Left cardiac atrium (tissue), 4 donors: Measurements from ENCODE around the gene POLR2L. TPM values are rescaled to one million over a fixed set of nuclear protein-coding genes. Genes with fewer than 3 reads are reported as not detected.
A peak's percentile ranks its signal among the peaks of the same experiment; 100 is the strongest.

ENCODE experiments used
- ATAC-seq, 2 donors: fragments of 200-7000 bp; cut with Tn5 transposase; one replicate each; pipeline ENCODE4 v1.9.1; 2020; ENCODE audit warnings: mild to moderate bottlenecking in 2 of 2, moderate library complexity in 2 of 2
- DNase-seq: peaks from one replicate; pipeline ENCODE4 v3.0.0-alpha.2; 2020
- intact Hi-C, 2 donors: fragments of 100-400 bp; cut with DNase I; formaldehyde crosslinking; loops; one replicate each; pipeline versions ENCODE4 v1.14.1 to v1.15.1; 2022 to 2023
- total RNA-seq, 2 donors: library from RNA; stranded (reverse); fragmentation: NEBNext Ultra II Directional; extraction: Animal tissue kit (Norgen Biotek cat#: 25700); gene quantifications; one replicate each; pipeline ENCODE4 v1.2.1, GENCODE V29; 2021
- donor health status: DM: no; HTN: yes; CAD: no.
- donor health status: DM: no; HTN: yes; CAD: no; lungs with severe emphysema.
- donor health status: DM: yes; HTN: yes; CAD: no.
- donor health status: Dilated cardiomyopathy.

The POLR2L gene
- total RNA-seq, 2 donors from 2014 or later = 163 to 202 TPM

- no peak for ATAC-seq
- intact Hi-C loops = no loop called here
Measured at GRCh38 chr11:803770-804598, 38.3 kb downstream of the POLR2L start.

GRCh38 chr11:803467-803742, 38.9 kb downstream of the POLR2L start:
- intact Hi-C loops = no loop called here
- DNase-seq (no peak), ATAC-seq (no peak)

More at GRCh38 chr11:803770-804598, 38.3 kb downstream of the POLR2L start:
- DNase-seq = no peak

GRCh38 chr11:802693-803466, 39.4 kb downstream of the POLR2L start:
- intact Hi-C loops = no loop called here
- no peak for ATAC-seq

GRCh38 chr11:802018-802617, 40.2 kb downstream of the POLR2L start:
- ATAC-seq = no peak
- intact Hi-C loops = no loop called here
- DNase-seq = no peak

More at GRCh38 chr11:802693-803466, 39.4 kb downstream of the POLR2L start:
- DNase-seq = no peak

- ATAC-seq (no peak), DNase-seq (no peak)
- intact Hi-C loops = no loop called here
Measured at GRCh38 chr11:801097-801780, 41.1 kb downstream of the POLR2L start.

GRCh38 chr11:800473-800872, 41.9 kb downstream of the POLR2L start:
- ATAC-seq (no peak), DNase-seq (no peak)
- intact Hi-C loops = no loop called here

GRCh38 chr11:799641-800316, 42.5 kb downstream of the POLR2L start:
- intact Hi-C loops = no loop called here
- DNase-seq (no peak), ATAC-seq (no peak)

GRCh38 chr11:798093-798713, 44.1 kb downstream of the POLR2L start, which contains the start of gene SLC25A22:
SLC25A22 (minus strand) TSS chr11:798281; CDS start chr11:795006, 3,275 bp downstream.
- ATAC-seq (peak; percentile 71 to 75), DNase-seq (peak; percentile 85)
- intact Hi-C loops = no loop called here

- DNase-seq = peak; percentile 79
- intact Hi-C loops = no loop called here
- peak; percentile 62 to 67 for ATAC-seq
Measured at GRCh38 chr11:797296-798092, 44.8 kb downstream of the POLR2L start.

- no peak for ATAC-seq
- DNase-seq = no peak
- intact Hi-C loops = no loop called here
Measured at GRCh38 chr11:796565-797295, 45.6 kb downstream of the POLR2L start.

- intact Hi-C loops = no loop called here
- DNase-seq = peak; percentile 81
- peak; percentile 56 to 60 for ATAC-seq
Measured at GRCh38 chr11:795634-796564, 46.4 kb downstream of the POLR2L start.

GRCh38 chr11:794766-795633, 47.3 kb downstream of the POLR2L start:
- intact Hi-C loops = no loop called here
- ATAC-seq (no peak), DNase-seq (no peak)

- DNase-seq (no peak), ATAC-seq (no peak)
- intact Hi-C loops = no loop called here
Measured at GRCh38 chr11:794013-794765, 48.1 kb downstream of the POLR2L start.

- DNase-seq (no peak), ATAC-seq (no peak)
- intact Hi-C loops = no loop called here
Measured at GRCh38 chr11:793556-793955, 48.8 kb downstream of the POLR2L start.
